ENCODE data around the gene FAM171A1.
"Not testable (repeated sequence)": the region's sequence is repeated elsewhere in the genome, so short reads cannot be mapped to it uniquely, and the experiment has no call there.

FAM171A1 gene

DNA sequence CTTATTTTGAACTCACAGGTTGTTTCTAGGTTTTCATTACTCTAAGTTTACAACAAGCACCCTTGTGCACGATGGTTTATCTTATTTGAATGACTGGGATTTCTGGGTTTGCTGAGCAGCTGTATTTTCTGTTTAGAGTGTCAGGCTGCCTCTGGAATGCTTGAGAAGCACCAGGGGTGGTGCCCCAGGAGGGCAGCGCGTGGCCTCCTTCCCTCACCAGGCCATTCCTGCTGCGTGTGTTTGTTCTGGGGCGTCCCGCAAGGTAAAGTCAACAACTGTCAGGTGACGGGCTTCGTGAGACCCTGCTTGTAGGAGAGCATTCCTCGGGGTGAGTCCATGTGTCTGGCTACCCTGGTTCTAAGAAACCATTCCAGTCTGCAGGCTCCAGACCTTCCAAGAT is 54.9 kb downstream of the FAM171A1 start:
- no peak for DNase-seq

DNA sequence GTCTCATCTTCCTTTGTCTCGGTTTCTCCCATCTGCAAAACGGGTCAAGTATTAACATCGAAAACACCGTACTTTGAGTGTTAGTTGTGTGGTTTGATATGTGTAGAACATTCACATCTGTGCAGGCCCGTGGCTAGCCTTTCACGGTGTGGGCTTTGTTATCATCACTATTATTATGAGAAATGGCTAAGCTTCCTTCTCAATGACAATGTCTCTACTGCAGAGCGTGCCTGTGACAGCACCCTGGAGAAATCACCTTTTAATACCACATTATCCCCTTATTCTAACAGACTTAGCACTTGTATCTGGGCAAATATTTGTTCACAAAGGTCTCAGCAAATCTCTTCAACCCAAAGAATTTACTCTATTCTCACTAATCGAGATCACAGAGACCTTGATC is 55.8 kb downstream of the FAM171A1 start:
- DNase-seq: no peak

GRCh38 chr10:15314482-15315045 is 56.5 kb downstream of the FAM171A1 start:
- DNase-seq: no peak

DNA sequence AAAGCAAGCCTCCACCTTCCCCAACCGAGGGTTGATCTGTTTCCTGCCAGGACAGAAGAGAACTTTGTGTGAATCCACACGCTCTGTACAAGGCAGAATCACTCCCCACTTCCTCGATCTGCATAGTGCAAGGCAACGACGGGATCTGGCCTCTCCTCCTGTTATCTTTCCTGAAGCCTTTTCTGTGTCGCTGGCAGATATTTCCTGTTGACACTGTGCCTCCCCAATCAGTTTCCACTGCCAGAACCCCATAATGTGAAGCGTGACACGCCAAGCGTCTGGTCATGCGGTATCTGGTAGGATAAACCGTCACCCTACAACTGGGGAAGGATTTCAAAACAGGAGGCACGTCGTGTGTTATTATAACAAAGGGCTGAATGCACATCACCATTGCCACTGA is 57.2 kb downstream of the FAM171A1 start:
- DNase-seq: no peak

GRCh38 chr10:15313047-15313446 is 58.0 kb downstream of the FAM171A1 start:
- no peak for DNase-seq

GRCh38 chr10:15311569-15312280 is 59.4 kb downstream of the FAM171A1 start:
- no peak for DNase-seq

- DNase-seq: no peak
Observed at GRCh38 chr10:15310776-15311568, 60.1 kb downstream of the FAM171A1 start.

- DNase-seq: no peak
Observed at GRCh38 chr10:15309221-15309620, 61.9 kb downstream of the FAM171A1 start.

GRCh38 chr10:15306735-15307280 is 64.3 kb downstream of the FAM171A1 start:
- no peak for DNase-seq

- DNase-seq: no peak
Observed at GRCh38 chr10:15305634-15306033, 65.5 kb downstream of the FAM171A1 start.

DNA sequence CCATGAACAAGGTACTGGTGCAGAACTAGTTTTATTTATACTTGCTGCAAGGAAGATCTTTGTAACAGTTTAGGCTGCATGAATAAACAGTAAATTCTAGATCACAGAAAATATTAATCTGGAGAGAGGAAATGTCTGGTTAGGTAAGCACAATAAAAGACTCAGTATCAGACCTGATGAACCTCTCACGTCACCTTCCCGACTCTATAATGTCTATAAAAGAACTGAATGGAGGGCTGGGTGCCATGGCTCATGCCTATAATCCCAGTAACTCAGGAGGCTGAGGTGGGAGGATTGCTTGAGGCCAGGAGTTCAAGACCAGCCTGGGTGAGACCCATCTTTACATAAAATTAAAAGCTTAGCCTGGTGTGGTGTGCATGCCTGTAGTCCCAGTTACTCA is 65.9 kb downstream of the FAM171A1 start:
- no peak for DNase-seq

DNA sequence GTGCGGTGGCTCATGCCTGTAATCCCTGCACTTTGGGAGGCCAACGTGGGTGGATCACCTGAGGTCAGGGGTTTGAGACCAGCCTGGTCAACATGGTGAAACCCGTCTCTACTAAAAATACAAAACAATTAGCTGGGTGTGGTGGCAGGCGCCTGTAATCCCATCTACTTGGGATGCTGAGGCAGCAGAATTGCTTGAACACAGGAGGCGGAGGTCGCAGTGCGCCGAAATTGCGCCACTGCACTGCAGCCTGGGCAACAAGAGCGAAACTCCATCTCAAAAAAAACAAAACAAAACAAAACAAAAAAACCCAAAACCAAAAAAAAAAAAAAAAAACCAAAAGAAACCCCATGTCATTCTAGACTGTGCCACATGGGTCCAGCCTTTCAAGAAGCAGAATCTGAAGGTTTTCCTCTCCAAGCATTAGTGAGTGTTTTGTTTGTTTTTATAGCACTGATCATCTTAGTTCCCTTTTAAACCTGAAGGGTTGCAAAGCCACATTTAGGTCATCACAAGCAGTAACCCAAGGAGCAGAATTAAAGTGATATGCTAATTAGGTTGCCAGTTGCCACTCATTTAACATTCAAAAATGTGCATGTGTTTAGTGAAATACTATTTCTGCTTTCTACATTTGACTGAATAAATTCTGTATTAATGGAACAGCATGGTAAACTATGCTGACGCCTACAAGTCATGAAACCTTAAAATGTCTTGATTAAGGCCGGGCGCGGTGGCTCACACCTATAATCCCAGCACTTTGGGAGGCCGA is 68.7 kb downstream of the FAM171A1 start:
- not testable (repeated sequence) for DNase-seq

GRCh38 chr10:15300697-15301096 is 70.4 kb downstream of the FAM171A1 start:
- no peak for DNase-seq

DNA sequence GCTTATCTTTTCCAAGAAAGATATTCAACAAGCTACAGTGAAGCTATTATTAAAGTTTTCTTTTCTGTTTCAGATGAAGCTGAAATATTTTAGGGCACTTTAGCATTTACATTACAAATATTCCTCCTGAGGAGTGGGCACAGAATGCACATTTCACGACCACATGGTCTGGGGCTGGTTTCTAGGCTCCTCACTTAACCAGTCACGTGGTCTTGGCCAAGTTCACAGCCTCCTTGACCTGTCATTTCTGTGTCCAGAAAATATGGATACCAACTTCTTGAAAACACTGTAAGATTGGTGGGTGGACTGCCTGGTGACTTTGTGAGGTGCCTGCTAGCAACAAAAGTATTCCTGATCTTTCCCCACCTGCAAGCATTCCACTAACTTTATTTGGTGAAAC is 70.9 kb downstream of the FAM171A1 start:
- no peak for DNase-seq

GRCh38 chr10:15296701-15297100 is 74.4 kb downstream of the FAM171A1 start:
- no peak for DNase-seq

DNA sequence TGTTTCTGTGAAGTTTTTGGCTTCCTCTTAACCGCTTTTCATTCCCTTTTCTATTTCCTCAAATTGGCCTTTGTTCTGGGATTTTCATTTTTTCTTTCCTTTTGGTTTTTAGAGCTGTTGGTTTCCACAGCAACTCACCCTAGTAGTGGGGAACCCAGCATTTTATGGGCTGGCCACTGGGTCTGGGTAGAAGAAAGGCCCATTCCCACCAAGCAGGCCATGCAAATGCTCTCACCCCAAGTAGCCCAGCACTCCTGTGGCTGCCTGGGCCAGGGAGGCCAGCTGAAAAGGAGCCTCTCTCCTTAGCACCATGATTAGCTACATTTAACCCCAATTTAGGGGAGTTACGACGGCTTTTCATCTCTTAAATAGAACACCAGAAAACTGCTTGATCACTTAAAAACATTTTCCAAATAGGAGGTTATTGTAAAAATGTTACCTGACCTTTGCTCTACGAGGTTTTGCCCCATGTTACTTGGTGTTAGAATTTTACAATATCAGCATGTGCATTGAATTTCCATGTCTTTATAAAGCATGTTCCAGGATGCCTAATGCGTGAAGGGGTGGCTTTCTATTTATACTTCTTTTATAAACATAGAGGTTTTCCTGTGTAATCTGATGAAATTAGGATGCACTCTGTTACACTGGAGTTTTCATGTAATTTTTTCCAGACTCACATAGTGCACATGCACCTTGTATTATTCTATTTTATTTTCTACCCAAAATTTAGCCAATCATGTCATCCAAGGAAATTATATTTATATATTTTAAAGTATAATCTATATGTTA is 75.4 kb downstream of the FAM171A1 start:
- DNase-seq: no peak

GRCh38 chr10:15293862-15294842 is 76.9 kb downstream of the FAM171A1 start:
- DNase-seq: no peak

GRCh38 chr10:15290671-15291070 is 80.4 kb downstream of the FAM171A1 start:
- no peak for DNase-seq

- DNase-seq: no peak
Observed at GRCh38 chr10:15290150-15290549, 80.9 kb downstream of the FAM171A1 start.

DNA sequence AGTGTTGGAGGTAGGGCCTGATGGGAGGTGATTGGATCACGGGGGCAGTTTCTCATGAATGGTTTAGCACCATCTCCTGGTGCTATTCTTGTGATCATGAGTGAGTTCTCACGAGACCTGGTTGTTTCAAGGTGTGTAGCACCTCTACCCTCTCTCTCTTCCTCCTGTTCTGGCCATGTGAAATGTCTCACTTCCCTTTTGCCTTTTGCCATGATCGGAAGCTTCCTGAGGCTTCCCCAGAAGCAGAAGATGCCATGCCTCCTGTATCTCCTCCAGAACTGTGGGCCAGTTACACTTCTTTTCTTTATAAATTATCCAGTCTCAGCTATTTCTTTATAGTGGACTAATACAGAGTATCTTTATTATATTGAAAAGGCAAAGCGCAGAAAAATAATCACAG is 90.1 kb downstream of the FAM171A1 start:
- no peak for DNase-seq

- no peak for DNase-seq
Observed at GRCh38 chr10:15280462-15280861, 90.6 kb downstream of the FAM171A1 start.
